ENCODE data around the gene GGACT.

GGACT gene

DNA sequence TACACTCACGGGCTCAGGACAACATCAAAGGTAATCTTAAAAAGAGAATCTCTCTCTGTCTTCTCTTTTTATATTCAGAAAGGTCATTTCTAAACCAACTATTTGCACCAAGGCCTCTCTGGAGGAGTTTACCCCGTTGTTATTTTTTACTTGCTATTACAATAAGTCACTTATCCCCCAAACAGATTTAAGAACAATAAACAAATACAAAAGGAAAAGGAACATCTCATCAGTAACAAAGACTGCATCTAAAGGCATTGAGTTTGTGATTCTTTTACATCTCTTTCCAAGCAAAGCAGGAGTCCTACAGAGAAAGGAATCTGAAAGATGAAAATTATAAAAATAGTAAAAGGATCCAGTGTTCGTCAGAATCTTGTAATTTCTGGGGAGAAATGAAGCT, 75.4 kb downstream of the GGACT start:
- Histone ChIP-seq H3K9ac (ENCODE audit: low read length) (no peak overlapping the region), H3K4me2 (ENCODE audit: low read length) (no peak overlapping the region), H2AFZ (ENCODE audit: low read length) (no peak overlapping the region), H3K79me2 (ENCODE audit: insufficient read depth, low read length) (no peaks in the 10 kb centered on the region), H3F3A (ENCODE audit: insufficient read depth, low read length) (no peaks in the 10 kb centered on the region), H3K9me3 (ENCODE audit: low read length) (no peaks in the 10 kb centered on the region), H3K4me1 (ENCODE audit: insufficient read depth, low read length, severe bottlenecking) (no peaks in the 10 kb centered on the region), H3K36me3 (ENCODE audit: insufficient read depth, low read length) (no peaks in the 10 kb centered on the region), H3K27me3 (ENCODE audit: insufficient read depth, low read length) (no peaks in the 10 kb centered on the region; the same call in 1 of the 2 replicates), H4K20me1 (ENCODE audit: insufficient read depth, low read length) (no peaks in the 10 kb centered on the region), H3K9me2 (ENCODE audit: low read depth, low read length) (no peaks in the 10 kb centered on the region), H3K27ac (ENCODE audit: low read depth, low read length, poor library complexity, severe bottlenecking) (no peak overlapping the region), H3K4me3 (ENCODE audit: low read depth, low read length, poor library complexity, severe bottlenecking) (no peak overlapping the region)
- TF ChIP-seq EZH2 (IDR thresholded peaks at IDR 0.05; ENCODE audit: borderline replicate concordance, low read length) = no peak
- TF ChIP-seq, protein P1, sequence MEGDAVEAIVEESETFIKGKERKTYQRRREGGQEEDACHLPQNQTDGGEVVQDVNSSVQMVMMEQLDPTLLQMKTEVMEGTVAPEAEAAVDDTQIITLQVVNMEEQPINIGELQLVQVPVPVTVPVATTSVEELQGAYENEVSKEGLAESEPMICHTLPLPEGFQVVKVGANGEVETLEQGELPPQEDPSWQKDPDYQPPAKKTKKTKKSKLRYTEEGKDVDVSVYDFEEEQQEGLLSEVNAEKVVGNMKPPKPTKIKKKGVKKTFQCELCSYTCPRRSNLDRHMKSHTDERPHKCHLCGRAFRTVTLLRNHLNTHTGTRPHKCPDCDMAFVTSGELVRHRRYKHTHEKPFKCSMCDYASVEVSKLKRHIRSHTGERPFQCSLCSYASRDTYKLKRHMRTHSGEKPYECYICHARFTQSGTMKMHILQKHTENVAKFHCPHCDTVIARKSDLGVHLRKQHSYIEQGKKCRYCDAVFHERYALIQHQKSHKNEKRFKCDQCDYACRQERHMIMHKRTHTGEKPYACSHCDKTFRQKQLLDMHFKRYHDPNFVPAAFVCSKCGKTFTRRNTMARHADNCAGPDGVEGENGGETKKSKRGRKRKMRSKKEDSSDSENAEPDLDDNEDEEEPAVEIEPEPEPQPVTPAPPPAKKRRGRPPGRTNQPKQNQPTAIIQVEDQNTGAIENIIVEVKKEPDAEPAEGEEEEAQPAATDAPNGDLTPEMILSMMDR (IDR thresholded peaks at IDR 0.05; ENCODE audit: low read length) = no peak

DNA sequence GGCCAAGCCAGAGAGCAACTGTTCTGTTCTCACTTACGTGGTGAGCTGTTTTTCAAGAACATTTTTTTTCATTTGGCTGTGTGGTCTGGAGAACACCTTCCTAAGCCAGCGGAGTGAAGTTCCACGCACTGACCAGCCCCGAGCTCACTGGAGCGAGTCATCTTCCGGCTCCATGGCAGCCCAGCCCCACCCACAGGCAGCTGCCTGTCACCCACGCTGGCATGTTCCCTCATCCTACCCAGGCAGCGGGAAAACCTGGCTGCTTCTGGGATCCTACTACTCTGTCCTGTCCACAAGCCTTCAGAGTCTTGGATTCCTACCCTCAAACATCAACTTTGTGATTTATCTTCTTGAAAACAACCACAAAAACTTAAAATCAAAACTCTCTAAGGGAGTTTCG, 76.2 kb downstream of the GGACT start:
- no peaks in the 10 kb centered on the region for H3K9me2 ChIP-seq (ENCODE audit: low read depth, low read length)
- H3K27ac ChIP-seq (ENCODE audit: low read depth, low read length, poor library complexity, severe bottlenecking) = no peak overlapping the region
- H3K4me2 ChIP-seq (ENCODE audit: low read length) = no peak overlapping the region
- H3K9me3 ChIP-seq (ENCODE audit: low read length) = no peaks in the 10 kb centered on the region
- TF ChIP-seq EZH2 (IDR thresholded peaks at IDR 0.05; ENCODE audit: borderline replicate concordance, low read length) = no peak
- TF ChIP-seq, protein P1 (IDR thresholded peaks at IDR 0.05; ENCODE audit: low read length) = no peak
- no peak overlapping the region for H3K9ac ChIP-seq (ENCODE audit: low read length)
- H3K4me1 ChIP-seq (ENCODE audit: insufficient read depth, low read length, severe bottlenecking) = no peaks in the 10 kb centered on the region
- H3K27me3 ChIP-seq (ENCODE audit: insufficient read depth, low read length) = no peaks in the 10 kb centered on the region; the same call in 1 of the 2 replicates
- no peak overlapping the region for H2AFZ ChIP-seq (ENCODE audit: low read length)
- H3K36me3 ChIP-seq (ENCODE audit: insufficient read depth, low read length) = no peaks in the 10 kb centered on the region
- H3K79me2 ChIP-seq (ENCODE audit: insufficient read depth, low read length) = no peaks in the 10 kb centered on the region
- H4K20me1 ChIP-seq (ENCODE audit: insufficient read depth, low read length) = no peaks in the 10 kb centered on the region
- H3F3A ChIP-seq (ENCODE audit: insufficient read depth, low read length) = no peaks in the 10 kb centered on the region
- no peak overlapping the region for H3K4me3 ChIP-seq (ENCODE audit: low read depth, low read length, poor library complexity, severe bottlenecking)

DNA sequence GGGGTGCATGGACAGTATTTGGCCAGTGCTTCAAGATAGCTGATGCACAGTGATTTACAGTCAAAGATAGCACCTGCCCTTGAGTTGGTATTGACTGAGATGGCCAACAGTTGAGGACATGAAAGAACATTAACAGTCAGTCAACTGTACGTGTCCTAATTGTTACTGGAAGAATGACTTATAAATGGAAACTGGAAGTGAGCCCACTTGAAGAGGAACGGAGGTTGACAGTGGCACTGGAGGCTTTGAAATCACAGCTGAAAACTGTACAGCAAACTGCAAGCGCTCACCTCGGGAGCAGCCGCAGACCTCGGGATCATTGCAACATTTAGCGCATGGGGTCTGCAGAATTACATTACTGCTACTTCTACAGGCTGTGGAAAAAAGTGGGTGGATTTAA, 77.1 kb downstream of the GGACT start:
- Histone ChIP-seq H3K9me3 (ENCODE audit: low read length) (no peaks in the 10 kb centered on the region), H3K9ac (ENCODE audit: low read length) (no peak overlapping the region), H3K4me2 (ENCODE audit: low read length) (no peak overlapping the region), H3K4me3 (ENCODE audit: low read depth, low read length, poor library complexity, severe bottlenecking) (no peak overlapping the region), H3F3A (ENCODE audit: insufficient read depth, low read length) (no peaks in the 10 kb centered on the region), H4K20me1 (ENCODE audit: insufficient read depth, low read length) (no peaks in the 10 kb centered on the region), H3K27ac (ENCODE audit: low read depth, low read length, poor library complexity, severe bottlenecking) (no peak overlapping the region), H3K27me3 (ENCODE audit: insufficient read depth, low read length) (no peaks in the 10 kb centered on the region; the same call in 1 of the 2 replicates), H3K9me2 (ENCODE audit: low read depth, low read length) (no peaks in the 10 kb centered on the region), H3K4me1 (ENCODE audit: insufficient read depth, low read length, severe bottlenecking) (no peaks in the 10 kb centered on the region), H2AFZ (ENCODE audit: low read length) (no peak overlapping the region), H3K79me2 (ENCODE audit: insufficient read depth, low read length) (no peaks in the 10 kb centered on the region), H3K36me3 (ENCODE audit: insufficient read depth, low read length) (no peaks in the 10 kb centered on the region)
- TF ChIP-seq, protein P1 (IDR thresholded peaks at IDR 0.05; ENCODE audit: low read length) = no peak
- TF ChIP-seq EZH2 (IDR thresholded peaks at IDR 0.05; ENCODE audit: borderline replicate concordance, low read length) = no peak
